OCI-LY1 (cell line): ENCODE measurements around the gene TXNDC11.

Experiments used
- H2AFZ ChIP-seq: fragments of 200-600 bp; sonication (generic), shearing (Covaris generic); 2 replicates; pipeline ENCODE4 v1.6.0; 2014; ENCODE audit warnings: antibody characterized with exemption, mild to moderate bottlenecking, low read length
- H3F3A ChIP-seq: fragments of 200-600 bp; sonication (generic), shearing (Covaris generic); 2 replicates; pipeline ENCODE4 v1.6.0; 2014; ENCODE audit warnings: mild to moderate bottlenecking, antibody characterized with exemption, low read length, moderate library complexity; ENCODE audit not compliant: insufficient read depth
- H3K27ac ChIP-seq: fragments of 200-600 bp; sonication (generic); 2 replicates; pipeline ENCODE4 v1.5.1; 2014; ENCODE audit warnings: low read length, mixed run types, mild to moderate bottlenecking, low read depth; ENCODE audit not compliant: poor library complexity, severe bottlenecking
- H3K27me3 ChIP-seq: fragments of 200-600 bp; sonication (generic); 2 replicates; pipeline ENCODE4 v1.6.0; 2014; ENCODE audit warnings: antibody characterized with exemption, mild to moderate bottlenecking, low read length, moderate library complexity; ENCODE audit not compliant: insufficient read depth
- H3K36me3 ChIP-seq: fragments of 200-600 bp; sonication (generic); 2 replicates; pipeline ENCODE4 v1.6.1; 2014; ENCODE audit warnings: mild to moderate bottlenecking, antibody characterized with exemption, low read length, moderate library complexity, mixed read lengths; ENCODE audit not compliant: insufficient read depth
- H3K4me1 ChIP-seq: fragments of 200-600 bp; sonication (generic); 2 replicates; pipeline ENCODE4 v1.5.1; 2014; ENCODE audit warnings: mild to moderate bottlenecking, low read length, moderate library complexity; ENCODE audit not compliant: insufficient read depth, severe bottlenecking
- H3K4me2 ChIP-seq: fragments of 200-600 bp; sonication (generic), shearing (Covaris generic); 2 replicates; pipeline ENCODE4 v1.6.1; 2014; ENCODE audit warnings: low read length
- H3K4me3 ChIP-seq: fragments of 200-600 bp; sonication (generic); 2 replicates; pipeline ENCODE4 v1.5.1; 2014; ENCODE audit warnings: low read length, low read depth, mild to moderate bottlenecking, mixed read lengths; ENCODE audit not compliant: poor library complexity, severe bottlenecking
- H3K79me2 ChIP-seq: fragments of 200-600 bp; shearing (Covaris generic); 2 replicates; pipeline ENCODE4 v1.6.1; 2016; ENCODE audit warnings: mixed run types, low read length, mixed read lengths; ENCODE audit not compliant: insufficient read depth
- H3K9ac ChIP-seq: fragments of 200-600 bp; sonication (generic), shearing (Covaris generic); 2 replicates; pipeline ENCODE4 v1.6.1; 2014; ENCODE audit warnings: mild to moderate bottlenecking, low read length, mixed read lengths
- H3K9me2 ChIP-seq: fragments of 200-600 bp; sonication (generic), shearing (Covaris generic); 2 replicates; pipeline ENCODE4 v1.6.1; 2014; ENCODE audit warnings: low read depth, mild to moderate bottlenecking, low read length, mixed read lengths
- H3K9me3 ChIP-seq: fragments of 200-600 bp; shearing (Covaris generic); 2 replicates; pipeline ENCODE4 v1.6.1; 2014; ENCODE audit warnings: low read length, mixed read lengths
- H4K20me1 ChIP-seq: fragments of 200-600 bp; sonication (generic), shearing (Covaris generic); 2 replicates; pipeline ENCODE4 v1.6.0; 2016; ENCODE audit warnings: mild to moderate bottlenecking, low read length; ENCODE audit not compliant: insufficient read depth
- EZH2 ChIP-seq: fragments of 200-600 bp; sonication (generic), shearing (Covaris generic); IDR thresholded peaks from 2 replicates; pipeline ENCODE4 v1.8.0; 2017; ENCODE audit warnings: borderline replicate concordance, mixed run types, mild to moderate bottlenecking, antibody characterized with exemption, low read length, moderate library complexity, mixed read lengths
- TF ChIP-seq, protein P1 (sequence below): fragments of 200-600 bp; sonication (generic), shearing (Covaris generic); IDR thresholded peaks from 2 replicates; pipeline ENCODE4 v1.5.1; 2017; ENCODE audit warnings: mild to moderate bottlenecking, antibody characterized with exemption, low read length, moderate library complexity, mixed read lengths

Gene TXNDC11

DNA sequence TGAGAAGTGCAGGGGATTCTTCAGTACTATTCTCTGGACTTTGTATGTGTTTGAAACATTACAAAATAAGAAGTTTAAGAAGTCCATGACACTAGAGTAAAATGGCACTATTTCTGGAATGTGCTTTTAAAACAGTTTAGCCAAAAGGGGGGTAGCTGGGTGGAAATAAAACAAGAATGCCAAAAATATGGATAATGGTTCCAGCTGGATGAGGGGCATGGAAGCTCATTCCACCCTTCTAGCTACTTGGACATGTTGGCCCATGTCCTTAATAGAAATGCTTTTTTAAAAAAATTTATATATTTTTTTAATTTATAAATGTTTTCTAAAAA lies 41.3 kb upstream of the TXNDC11 start:
- no peaks in the 10 kb centered on the region for H3K27me3 ChIP-seq
- peak overlapping the region; percentile 47 for H3K4me3 ChIP-seq
- no peaks in the 10 kb centered on the region for H3K9me2 ChIP-seq
- peaks cover 30% of the 10 kb centered on the region for H3K79me2 ChIP-seq
- TF ChIP-seq EZH2 = no peak
- TF ChIP-seq, protein P1, sequence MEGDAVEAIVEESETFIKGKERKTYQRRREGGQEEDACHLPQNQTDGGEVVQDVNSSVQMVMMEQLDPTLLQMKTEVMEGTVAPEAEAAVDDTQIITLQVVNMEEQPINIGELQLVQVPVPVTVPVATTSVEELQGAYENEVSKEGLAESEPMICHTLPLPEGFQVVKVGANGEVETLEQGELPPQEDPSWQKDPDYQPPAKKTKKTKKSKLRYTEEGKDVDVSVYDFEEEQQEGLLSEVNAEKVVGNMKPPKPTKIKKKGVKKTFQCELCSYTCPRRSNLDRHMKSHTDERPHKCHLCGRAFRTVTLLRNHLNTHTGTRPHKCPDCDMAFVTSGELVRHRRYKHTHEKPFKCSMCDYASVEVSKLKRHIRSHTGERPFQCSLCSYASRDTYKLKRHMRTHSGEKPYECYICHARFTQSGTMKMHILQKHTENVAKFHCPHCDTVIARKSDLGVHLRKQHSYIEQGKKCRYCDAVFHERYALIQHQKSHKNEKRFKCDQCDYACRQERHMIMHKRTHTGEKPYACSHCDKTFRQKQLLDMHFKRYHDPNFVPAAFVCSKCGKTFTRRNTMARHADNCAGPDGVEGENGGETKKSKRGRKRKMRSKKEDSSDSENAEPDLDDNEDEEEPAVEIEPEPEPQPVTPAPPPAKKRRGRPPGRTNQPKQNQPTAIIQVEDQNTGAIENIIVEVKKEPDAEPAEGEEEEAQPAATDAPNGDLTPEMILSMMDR = no peak
- H3K9me3 ChIP-seq = no peaks in the 10 kb centered on the region
- H3K4me2 ChIP-seq = peak overlapping the region; percentile 61
- peaks cover 14% of the 10 kb centered on the region for H3F3A ChIP-seq
- H4K20me1 ChIP-seq = no peaks in the 10 kb centered on the region
- no peak overlapping the region for H2AFZ ChIP-seq
- H3K36me3 ChIP-seq = peaks cover 16% of the 10 kb centered on the region; the same call in 1 of the 2 replicates
- H3K4me1 ChIP-seq = peaks cover 71% of the 10 kb centered on the region
- peak overlapping the region; percentile 92 for H3K27ac ChIP-seq
- peak overlapping the region; percentile 58; the same call in 1 of the 2 replicates for H3K9ac ChIP-seq

DNA sequence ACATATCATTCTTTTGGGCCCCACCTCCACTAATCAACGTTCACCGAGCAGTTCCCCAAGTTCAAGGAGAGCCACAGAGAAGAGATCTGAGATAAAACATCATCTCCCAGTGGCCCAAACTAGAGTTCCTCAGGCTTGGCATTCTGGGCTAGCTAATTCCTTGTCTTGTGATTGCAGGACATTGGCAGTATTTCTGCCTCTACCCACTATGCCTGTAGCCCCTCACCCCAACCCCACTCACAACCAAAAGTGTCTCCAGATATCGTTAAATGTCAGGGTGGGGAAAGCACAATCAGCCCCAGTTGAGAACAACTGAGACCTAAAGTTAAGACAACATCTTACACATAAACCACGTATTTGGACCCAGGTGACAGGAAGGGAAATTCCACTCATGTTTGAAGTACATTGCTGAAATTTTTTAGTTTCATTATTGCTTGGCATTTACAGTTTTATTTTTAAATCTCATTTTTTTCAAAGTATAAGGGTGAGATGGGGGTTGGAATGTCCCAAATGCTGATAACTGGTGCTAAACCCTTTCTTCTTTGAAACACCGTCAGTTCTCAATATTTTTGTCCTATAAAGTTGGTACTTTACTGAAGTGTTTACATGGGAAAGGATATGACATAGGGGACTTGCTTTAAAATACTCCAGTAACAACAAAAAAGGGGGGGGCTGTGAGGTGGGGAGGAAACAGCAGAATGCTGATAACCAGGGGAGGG lies 40.8 kb upstream of the TXNDC11 start:
- Histone ChIP-seq H3K9me2 (no peaks in the 10 kb centered on the region), H3K9me3 (no peaks in the 10 kb centered on the region), H3K4me1 (peaks cover 71% of the 10 kb centered on the region), H3K4me2 (peak overlapping the region; percentile 61), H3K27me3 (no peaks in the 10 kb centered on the region), H3K36me3 (peaks cover 18% of the 10 kb centered on the region), H3K4me3 (peak overlapping the region; percentile 47), H4K20me1 (no peaks in the 10 kb centered on the region), H3K79me2 (peaks cover 30% of the 10 kb centered on the region), H3F3A (peaks cover 14% of the 10 kb centered on the region), H2AFZ (no peak overlapping the region), H3K9ac (peak overlapping the region; percentile 58), H3K27ac (peak overlapping the region; percentile 92)
- TF ChIP-seq, protein P1 = no peak
- TF ChIP-seq EZH2 = no peak

DNA sequence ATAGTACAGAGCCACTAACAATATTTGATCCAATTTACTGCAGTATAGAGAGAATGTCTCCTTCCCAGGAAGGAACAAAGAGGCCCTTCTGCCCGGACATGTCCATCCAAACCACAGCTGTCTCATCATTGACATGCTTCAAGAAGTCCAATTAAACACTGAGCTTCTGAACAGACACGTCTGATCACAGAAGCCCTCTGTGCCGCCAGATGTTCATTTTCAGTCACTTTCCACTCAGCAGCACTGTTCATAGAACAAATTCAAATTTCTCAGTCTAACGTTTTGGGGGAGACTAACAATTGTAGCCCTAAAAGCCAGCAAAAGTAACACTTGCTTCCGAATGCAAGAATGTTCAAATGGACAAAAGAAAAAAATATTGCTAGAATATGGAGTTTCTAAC lies 39.1 kb upstream of the TXNDC11 start:
- Histone ChIP-seq H3K9me3 (no peaks in the 10 kb centered on the region), H3K4me1 (peaks cover 56% of the 10 kb centered on the region), H3F3A (peaks cover 14% of the 10 kb centered on the region)

More for the DNA sequence above, 39.1 kb upstream of the TXNDC11 start:
- Histone ChIP-seq H3K27me3 (no peaks in the 10 kb centered on the region), H3K4me3 (peak overlapping the region; percentile 47), H2AFZ (no peak overlapping the region), H3K36me3 (peaks cover 31% of the 10 kb centered on the region), H3K9me2 (no peaks in the 10 kb centered on the region), H3K9ac (peak overlapping the region; percentile 58), H3K4me2 (peak overlapping the region; percentile 61), H3K79me2 (peaks cover 19% of the 10 kb centered on the region; the same call in 1 of the 2 replicates), H3K27ac (peak overlapping the region; percentile 92), H4K20me1 (no peaks in the 10 kb centered on the region)
- TF ChIP-seq, protein P1 = no peak
- no peak for TF ChIP-seq EZH2
